ENCODE data around the gene LRTM2.

- TF ChIP-seq POLR2A (IDR thresholded peaks at IDR 0.05), result no peak
- TF ChIP-seq CTCF (IDR thresholded peaks at IDR 0.05), result no peak
- no peak for TF ChIP-seq POLR2AphosphoS5 (IDR thresholded peaks at IDR 0.05)
- no peak for TF ChIP-seq EP300 (IDR thresholded peaks at IDR 0.05; ENCODE audit: low read depth)
These were observed 15.1 kb downstream of the LRTM2 start for GRCh38 chr12:1835211-1836131.

Measured in transverse colon (tissue), 4 donors.